AG04449 (cell line): ENCODE results near the gene PLCL1.

Source experiments
- CTCF ChIA-PET: fragments of 350-600 bp; formaldehyde crosslinking; extraction: SDS; loops from one replicate; lab custom pipeline; 2021; ENCODE audit warnings: antibody characterized with exemption; lab: Yijun Ruan, JAX
- POLR2A ChIA-PET: fragments of 400-600, 350-600 bp; formaldehyde crosslinking; extraction: SDS; loops from one replicate; lab custom pipeline; 2020; ENCODE audit warnings: antibody characterized with exemption, inconsistent platforms; lab: Yijun Ruan, JAX
- DNase-seq: peaks from one replicate; pipeline ENCODE4 v3.0.0-alpha.2; 2010; ENCODE audit warnings: low read depth, low spot score
- H3K4me3 ChIP-seq: 2 replicates; pipeline ENCODE4 v1.5.1; 2011; ENCODE audit warnings: low read depth, mild to moderate bottlenecking, control low read depth, low read length
- TF ChIP-seq, protein P1 (sequence below): IDR thresholded peaks from one replicate; pipeline ENCODE4 v1.5.1; 2011; ENCODE audit warnings: mild to moderate bottlenecking, moderate library complexity, low read length, control low read depth, inconsistent platforms; ENCODE audit not compliant: insufficient read depth; ENCODE audit errors: missing control alignments

The PLCL1 gene

DNA sequence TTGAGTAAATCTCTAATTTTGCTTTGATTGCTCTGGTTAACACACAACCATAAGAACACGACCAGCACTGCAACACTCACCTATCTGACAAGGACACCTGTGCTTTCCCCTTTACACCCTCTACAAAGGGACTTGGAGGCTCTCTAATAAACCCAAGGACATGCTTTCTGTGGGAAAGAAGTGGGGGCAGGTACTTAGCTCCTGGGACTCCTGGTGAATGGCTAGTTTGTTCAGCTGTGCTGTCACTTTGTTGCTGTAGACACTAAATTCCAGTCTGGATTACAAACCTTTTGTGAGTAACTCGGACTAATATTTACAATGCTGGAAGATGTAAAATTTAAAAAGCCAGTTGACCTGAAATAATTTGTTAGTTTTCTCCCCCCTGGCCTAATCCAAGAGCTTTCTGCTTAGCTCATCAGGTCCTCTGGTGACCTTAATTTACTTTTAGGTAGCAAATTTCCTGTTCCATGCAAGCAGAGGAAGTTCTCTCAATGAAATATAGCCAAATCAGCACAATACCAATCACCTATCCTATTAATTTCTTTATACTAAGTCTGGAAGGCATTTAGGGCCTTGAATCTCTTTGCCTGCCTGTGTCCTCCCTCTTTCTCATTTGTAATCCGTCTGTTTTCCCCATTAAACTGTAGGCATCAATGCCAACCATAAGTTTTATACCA lies 67.5 kb downstream of the PLCL1 start:
- ChIA-PET CTCF (no interaction called here), POLR2A (no interaction called here)
- TF ChIP-seq, protein P1, sequence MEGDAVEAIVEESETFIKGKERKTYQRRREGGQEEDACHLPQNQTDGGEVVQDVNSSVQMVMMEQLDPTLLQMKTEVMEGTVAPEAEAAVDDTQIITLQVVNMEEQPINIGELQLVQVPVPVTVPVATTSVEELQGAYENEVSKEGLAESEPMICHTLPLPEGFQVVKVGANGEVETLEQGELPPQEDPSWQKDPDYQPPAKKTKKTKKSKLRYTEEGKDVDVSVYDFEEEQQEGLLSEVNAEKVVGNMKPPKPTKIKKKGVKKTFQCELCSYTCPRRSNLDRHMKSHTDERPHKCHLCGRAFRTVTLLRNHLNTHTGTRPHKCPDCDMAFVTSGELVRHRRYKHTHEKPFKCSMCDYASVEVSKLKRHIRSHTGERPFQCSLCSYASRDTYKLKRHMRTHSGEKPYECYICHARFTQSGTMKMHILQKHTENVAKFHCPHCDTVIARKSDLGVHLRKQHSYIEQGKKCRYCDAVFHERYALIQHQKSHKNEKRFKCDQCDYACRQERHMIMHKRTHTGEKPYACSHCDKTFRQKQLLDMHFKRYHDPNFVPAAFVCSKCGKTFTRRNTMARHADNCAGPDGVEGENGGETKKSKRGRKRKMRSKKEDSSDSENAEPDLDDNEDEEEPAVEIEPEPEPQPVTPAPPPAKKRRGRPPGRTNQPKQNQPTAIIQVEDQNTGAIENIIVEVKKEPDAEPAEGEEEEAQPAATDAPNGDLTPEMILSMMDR, result no peak
- H3K4me3 ChIP-seq, result no peak overlapping the region
- DNase-seq, result no peak

DNA sequence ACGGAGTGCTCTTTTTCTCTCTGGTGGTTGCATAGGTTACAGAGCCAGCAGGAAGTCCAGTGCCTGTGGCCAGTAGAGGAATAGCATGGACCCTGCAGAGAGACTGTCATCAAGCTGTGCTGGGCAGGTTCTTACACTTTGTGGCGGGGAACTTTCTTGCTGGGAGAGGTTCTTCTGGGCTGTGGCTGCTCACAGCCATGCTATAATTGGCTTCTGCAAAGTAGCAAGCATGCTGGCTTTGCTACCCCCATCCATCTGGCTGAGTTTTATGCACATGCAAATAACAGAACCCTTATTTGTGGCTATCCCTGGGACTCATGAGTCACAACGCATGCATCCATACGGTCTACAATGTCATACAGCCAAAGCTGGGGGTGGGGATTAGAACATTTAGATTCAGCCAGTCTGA lies 68.9 kb downstream of the PLCL1 start:
- TF ChIP-seq, protein P1, result peak; percentile 7
- DNase-seq, result peak; percentile 59
- ChIA-PET POLR2A (no interaction called here), CTCF (interaction anchor here (1.0 kb wide), 1 partner anchor 64 kb away, joined by 3 read pairs; no protein-coding TSS in a partner anchor)
- no peak overlapping the region for H3K4me3 ChIP-seq

DNA sequence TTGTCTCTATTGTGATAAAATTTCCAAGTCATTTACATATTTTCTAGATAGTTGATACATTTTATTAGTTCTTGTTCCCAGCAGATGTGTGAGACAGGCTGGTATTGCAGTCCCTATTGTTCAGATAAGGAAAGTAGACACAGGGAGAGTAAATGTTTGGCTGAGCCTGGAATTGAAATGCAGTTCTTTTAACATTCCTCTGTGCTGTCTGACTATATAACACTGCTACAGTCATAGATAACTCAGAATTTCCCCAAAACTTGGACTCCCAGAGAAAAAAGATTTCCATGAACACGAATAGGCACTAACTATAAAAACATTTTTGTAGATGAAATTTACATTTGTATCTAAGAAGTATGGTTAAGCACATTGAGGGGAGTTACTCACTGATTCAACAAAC lies 71.4 kb downstream of the PLCL1 start:
- no peak for DNase-seq
- CTCF ChIA-PET, result no interaction called here
- TF ChIP-seq, protein P1, result no peak
- no peak overlapping the region for H3K4me3 ChIP-seq
- POLR2A ChIA-PET, result no interaction called here

DNA sequence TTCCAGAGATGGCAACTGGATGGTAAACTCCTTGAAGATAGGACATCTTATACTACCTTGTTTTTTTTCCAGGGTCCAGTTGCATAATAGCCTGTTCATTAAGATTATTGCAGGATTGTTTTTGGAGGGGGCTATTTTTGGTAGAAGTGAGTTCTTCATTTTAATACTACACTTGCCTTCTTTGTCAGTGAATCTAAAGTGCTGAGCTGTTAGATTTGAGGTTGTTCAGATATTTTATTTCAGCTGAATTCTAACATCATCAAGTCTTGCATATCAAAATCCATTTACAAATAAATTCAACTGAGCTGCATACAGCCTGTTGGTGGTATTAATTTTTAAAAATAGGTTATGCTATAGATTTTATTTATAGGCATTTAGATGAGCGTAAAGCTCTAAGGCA lies 72.1 kb downstream of the PLCL1 start:
- TF ChIP-seq, protein P1, result no peak
- no peak for DNase-seq
- ChIA-PET CTCF (no interaction called here), POLR2A (no interaction called here)
- no peak overlapping the region for H3K4me3 ChIP-seq

DNA sequence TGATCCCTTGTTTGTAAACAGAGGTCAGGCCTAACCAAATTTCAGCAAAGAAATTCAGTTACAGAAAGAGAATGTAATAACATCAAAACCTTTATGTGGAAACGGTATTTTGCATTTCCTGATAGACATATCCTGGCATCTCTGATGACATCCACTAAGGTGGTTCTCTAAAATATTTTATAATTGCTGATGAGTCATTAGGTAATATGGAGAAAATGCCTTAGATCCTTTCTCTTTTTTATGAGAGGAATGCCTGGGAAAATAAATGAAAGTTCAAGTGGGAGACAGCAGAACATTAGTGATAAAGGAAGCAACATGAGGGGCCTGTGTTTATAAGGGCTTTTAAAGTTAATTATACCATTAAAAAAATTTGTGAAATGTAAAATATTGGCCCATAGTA lies 72.6 kb downstream of the PLCL1 start:
- TF ChIP-seq, protein P1, result no peak
- CTCF ChIA-PET, result no interaction called here
- no peak for DNase-seq
- POLR2A ChIA-PET, result no interaction called here
- H3K4me3 ChIP-seq, result no peak overlapping the region

DNA sequence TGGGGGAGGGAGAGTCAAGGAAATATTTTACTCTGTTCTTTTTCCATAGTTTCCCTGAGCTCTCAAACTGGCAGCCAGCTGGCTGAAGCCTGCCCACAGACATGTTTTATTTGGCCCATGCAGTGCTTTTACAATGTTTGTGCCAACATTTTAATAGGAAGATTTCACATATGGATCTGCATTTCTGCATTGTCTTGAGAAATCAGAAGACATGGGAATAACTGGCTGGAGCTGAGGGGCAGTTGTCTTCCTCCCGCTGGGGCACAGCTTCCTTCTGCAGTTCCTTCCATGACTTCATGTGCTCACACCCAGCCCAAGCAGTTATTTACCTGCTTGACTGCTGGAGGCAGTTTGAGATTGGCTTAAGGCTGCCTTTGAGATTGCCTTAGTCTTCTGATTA lies 74.4 kb downstream of the PLCL1 start:
- H3K4me3 ChIP-seq, result no peak overlapping the region
- CTCF ChIA-PET, result no interaction called here
- DNase-seq, result no peak
- TF ChIP-seq, protein P1, result no peak
- POLR2A ChIA-PET, result no interaction called here
